Fibroblast of skin of left quadriceps (primary cell): ENCODE data around the gene ZRANB3.
"Not testable (repeated sequence)": the region's sequence is repeated elsewhere in the genome, so short reads cannot be mapped to it uniquely, and the experiment has no call there.

ENCODE experiments used
- DNase-seq, 2 experiments: peaks; one replicate each; pipeline ENCODE4 v3.0.0-alpha.2; 2013; ENCODE audit warnings: low read depth in 2 of 2

The ZRANB3 gene

DNA sequence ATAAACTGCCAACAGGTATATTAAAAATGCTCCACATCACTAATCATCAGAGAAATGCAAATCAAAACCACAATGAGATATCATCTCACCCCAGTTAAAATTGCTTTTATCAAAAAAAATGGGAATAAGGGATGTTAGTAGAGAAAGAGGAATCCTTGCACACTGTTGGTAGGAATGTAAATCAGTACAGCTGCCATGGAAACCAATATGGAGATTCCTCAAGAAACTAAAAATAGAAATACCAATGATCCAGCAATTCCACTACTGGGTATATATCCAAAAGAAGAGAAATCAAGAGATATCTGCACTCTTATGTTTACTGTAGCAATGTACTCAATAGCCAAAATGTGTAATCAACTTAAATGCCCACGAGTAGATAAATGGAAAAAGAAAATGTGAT lies 40.6 kb downstream of the ZRANB3 start:
- peak; percentile 21 to 25 for DNase-seq

DNA sequence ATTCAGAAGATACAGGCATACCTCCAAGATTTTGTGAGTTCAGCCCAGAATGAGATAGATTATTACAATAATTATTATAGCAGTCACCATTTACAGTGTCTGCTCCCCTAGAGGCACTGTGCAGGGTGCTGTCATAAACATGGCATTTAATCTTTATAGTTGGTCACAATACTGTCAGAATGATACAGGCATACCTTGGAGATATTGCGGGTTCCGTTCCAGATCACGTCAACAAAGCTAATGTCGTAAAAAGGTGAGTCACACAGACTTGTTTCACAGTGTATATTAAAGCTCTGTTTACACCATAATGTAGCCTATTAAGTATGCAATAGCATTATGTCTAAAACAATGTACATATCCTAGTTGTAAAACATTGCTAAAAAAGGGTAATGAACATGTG lies 45.6 kb downstream of the ZRANB3 start:
- no peak for DNase-seq

DNA sequence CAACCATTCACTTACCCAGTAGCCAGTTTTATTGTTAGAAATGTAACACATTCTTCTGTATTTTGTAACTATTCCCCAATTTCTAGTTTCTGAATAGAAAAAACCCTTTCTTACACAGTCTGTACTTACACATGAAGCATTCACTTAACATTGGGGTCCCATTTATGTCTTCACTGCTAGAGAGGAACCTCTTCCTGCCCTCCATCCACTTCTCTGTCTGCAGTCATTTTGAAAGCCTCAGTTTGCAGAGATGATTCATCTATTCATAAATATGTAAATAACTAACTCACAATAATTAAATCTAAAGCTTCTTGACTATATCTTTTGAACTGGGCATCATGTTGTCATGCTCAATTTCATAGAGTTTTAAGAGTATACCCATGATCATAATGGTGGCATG lies 55.9 kb downstream of the ZRANB3 start:
- DNase-seq: no peak

DNA sequence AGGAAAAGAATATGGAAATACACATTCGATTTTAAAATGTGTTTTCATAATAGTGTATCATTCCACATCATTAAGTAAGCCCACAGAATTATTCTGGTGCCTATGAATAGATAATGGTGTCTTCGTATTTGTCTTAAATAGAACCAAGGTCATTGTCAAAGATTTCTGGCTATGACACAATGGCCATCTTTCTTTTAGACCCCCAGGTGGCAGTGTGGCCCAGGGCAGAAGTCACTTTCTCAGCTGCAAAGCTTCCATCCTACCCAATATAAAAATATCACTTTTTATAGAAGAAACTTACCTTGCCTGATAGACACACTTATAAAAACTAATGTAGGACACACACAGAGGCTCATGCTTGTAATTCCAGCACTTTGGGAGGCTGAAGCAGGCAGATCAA lies 57.5 kb downstream of the ZRANB3 start:
- DNase-seq: no peak

DNA sequence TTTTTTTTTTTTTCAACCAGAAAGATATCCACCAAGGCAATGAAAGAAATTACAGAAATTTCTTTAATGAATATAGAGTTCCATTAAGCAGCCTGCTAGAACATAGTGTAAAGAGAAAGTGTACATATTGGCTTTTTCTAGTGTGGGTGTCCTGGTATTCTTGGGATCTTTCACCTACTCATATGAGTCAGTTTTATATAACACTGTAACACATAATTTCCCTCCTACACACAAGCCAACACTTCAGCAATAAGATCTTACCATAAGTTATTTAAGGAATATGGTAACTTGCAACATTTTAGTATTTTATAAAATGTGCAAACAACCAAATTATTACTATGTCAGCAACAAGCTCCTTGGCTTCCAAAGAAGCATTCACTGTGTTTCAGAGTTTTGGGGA lies 59.9 kb downstream of the ZRANB3 start:
- DNase-seq: no peak

DNA sequence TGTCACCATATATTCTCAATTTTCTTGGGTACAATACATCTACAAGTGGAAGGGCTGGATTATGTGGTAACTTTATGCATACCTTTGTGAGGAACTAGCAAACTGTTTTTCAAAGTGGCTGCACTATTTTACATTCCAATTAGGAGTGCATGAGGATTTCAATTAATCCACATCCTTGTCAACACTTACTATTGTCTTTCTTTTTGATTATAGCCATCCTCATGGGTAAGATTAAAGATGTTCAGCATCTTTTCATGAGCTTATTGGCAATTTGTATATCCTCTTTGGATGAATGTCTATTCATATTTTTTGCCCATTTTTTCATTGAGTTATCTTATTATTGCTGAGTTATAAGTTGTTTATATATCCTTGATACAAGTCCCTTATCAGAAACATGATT lies 73.7 kb downstream of the ZRANB3 start:
- DNase-seq: no peak

DNA sequence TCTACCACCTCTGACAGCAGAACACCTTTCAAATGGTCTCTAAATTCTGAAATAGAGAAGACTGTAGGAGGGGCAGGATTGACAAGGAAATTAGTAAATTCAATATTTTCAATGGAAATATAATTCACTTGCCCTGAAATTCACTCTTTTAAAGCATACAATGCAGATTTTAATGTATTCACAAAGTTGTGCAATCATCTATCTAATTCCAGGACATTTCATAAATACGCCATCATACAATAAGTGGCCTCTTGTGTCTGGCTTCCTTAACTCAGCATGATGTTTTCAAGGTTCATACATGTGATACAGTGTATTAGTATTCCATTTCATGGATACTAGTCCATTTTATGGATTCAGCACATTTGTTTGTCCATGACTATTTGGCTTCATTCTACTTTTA lies 74.2 kb downstream of the ZRANB3 start:
- no peak for DNase-seq

DNA sequence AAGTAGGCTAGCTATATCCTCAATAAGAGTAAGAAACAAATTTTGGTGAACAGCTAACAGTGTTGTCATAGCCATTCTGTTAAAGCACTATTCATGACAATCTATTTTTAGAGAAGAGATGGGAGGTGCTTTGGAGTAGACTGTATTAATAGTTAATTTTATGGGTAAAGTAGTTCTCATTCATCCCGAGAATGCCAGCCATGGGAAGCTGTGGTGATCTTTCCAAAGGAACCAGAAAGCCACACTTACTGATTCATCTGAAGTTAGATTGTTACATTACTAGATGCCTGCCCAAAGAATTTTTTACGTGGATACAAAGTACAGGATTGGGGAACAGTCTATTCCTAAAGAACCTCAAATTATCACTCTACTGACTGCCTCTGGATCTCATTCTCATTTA lies 74.6 kb downstream of the ZRANB3 start:
- DNase-seq: no peak

DNA sequence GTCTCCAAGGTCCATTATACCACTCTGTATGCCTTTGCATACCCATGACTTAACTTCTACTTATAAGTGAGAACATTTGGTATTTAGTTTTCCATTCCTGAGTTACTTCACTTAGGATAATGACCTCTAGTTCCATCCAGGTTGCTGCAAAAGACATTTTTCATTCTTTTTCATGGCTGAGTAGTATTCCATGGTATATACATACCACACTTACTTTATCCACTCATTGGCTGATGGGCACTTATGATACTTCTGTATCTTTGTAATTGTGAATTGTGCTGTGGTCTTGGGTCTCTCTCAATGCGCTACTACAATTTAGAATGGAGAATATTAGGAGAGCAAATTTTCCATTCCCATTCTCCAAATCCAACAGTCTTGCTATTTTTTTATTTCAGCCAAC lies 76.4 kb downstream of the ZRANB3 start:
- DNase-seq: no peak

DNA sequence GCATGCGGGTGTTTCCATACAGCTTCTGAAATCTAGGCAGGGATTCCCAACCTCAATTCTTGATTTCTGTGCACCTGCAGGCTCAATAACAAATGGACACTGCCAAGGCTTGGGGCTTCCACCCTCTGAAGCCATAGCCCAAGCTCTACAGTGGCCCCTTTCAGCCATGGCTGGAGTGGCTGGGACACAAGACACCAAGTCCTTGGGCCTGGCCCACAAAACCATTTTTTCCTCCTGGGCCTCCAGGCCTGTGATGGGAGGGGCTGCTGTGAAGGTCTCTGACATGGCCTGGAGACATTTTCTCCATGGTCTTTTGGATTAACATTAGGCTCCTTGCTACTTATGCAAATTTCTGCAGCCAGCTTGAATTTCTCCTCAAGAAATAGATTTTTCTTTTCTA lies 78.0 kb downstream of the ZRANB3 start:
- DNase-seq: not testable (repeated sequence)

DNA sequence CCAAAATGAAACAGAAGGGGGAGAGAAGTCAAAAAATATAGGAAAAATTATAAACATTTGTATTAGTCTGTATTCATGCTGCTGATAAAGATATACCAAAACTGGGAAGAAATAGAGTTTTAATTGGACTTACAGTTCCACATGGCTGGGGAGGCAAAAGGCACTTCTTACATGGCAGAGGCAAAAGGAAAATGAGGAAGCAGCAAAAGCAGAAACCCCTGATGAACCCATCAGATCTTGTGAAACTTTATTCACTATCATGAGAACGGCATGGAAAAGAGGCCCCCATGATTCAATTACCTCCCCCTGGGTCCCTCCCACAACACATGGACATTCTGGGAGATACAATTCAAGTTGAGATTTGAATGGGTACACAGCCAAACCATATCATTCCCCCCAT lies 79.1 kb downstream of the ZRANB3 start:
- DNase-seq: no peak

DNA sequence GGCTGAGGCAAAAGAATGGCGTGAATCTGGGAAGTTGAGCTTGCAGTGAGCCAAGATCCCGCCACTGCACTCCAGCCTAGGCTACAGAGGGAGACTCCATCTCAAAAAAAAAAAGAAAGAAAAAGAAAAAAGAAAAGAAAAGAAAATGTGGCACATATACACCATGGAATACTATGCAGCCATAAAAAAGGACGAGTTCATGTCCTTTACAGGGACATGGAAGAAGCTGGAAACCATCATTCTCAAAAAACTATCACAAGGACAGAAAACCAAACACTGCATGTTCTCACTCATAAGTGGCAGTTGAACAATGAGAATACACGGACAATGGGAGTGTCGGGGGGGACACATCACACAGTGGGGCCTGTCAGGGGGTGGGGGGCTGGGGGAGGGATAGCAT lies 88.0 kb downstream of the ZRANB3 start:
- DNase-seq: not testable (repeated sequence)

DNA sequence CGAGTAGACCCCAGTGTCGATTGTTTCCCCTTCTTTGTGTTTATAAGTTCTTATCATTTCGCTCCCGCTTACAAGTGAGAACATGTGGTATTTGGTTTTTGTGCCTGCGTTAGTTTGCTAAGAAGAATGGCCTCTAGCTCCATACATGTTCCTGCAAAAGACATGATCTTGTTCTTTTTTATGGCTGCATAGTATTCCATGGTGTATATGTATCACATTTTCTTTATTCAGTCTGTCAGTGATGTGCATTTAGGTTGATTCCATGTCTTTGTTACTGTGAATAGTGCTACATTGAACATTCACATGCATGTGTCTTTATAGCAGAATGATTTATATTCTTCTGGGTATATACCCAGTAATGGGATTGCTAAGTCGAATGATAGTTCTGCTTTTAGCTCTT lies 95.9 kb downstream of the ZRANB3 start:
- DNase-seq: not testable (repeated sequence)

DNA sequence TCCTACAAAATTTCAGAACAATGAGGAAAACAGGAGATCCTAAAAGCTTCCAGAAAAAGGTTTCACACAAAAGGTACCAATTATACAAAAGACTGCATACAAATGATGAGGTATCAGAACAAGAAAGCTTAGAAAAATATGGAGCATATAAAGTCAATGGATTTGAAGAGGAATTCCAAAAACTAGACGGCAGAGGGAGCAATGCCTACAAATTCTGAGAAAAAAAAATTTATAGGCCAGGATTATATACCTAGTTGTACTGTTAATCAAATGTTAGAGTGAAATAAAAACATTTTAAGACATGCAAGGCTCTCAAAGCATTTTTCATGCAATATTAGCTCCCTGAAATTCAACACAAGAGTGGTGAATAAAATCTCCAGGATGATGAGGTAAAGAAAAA lies 106.2 kb downstream of the ZRANB3 start:
- no peak for DNase-seq

DNA sequence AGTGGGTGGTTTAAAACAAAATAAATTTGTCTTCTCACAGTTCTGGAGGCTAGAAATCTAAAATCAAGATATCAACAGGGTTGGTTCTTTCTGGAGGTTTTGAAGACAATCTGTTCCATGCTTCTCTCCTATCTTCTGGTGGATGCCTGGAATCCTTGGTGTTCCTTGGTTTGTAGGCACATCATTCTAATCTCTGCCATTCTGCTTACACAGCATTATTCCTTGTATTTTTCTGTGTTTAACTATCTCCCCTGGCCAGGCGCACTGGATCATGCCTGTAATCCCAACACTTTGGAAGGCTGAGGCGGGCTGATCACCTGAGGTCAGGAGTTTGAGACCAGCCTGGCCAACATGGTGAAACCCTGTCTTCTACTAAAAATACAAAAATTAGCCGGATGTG lies 108.1 kb downstream of the ZRANB3 start:
- DNase-seq: no peak

DNA sequence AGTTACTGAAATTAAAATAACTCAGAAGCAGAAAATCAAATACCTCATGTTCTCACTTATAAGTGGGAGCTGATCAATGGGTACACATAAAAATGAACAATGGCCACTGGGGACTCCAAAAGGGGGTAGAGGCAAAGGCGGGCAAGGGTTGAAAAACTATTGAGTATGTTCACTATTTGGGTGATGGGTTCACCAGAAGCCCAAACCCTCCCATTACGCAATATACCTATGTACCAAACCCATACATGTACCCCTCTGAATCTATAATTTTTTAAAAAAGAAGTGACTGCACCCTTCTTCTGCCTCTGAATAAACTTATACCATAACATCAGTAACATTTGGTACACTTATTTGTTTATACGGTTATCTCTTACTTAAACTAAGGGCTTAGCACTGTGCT lies 119.4 kb downstream of the ZRANB3 start:
- no peak for DNase-seq

DNA sequence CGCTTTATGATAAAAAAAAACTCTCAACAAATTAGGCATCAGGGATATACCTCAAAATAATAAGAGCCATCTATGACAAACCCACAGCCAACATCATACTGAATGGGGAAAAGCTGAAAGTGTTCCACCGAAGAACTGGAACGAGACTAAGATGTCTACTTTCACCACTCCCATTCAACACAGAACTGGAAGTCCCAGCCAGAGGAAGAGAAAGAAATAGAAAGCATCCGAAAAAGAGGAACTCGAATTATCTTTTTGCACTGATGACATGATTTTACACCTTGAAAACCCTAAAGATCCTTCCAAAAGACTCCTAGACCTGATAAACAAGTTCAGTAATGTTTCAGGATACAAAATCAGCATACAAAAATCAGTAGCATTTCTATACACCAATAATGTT lies 121.6 kb downstream of the ZRANB3 start:
- DNase-seq: no peak

DNA sequence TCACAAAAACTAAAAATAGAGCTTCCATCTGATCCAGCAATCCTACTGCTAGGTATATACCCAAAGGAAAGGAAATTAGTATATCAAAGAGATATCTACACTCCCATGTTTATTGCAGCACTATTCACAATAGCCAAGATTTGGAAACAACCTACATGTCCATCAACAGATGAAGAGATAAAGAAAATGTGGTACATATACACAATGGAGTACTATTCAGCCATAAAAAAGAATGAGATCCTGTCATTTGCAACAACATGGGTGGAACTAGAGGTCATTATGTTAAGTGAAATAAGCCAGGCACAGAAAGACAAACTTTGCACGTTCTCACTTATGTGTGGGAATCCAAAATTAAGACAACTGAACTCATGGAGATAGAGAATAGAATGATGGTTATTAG lies 134.8 kb downstream of the ZRANB3 start:
- not testable (repeated sequence) for DNase-seq

DNA sequence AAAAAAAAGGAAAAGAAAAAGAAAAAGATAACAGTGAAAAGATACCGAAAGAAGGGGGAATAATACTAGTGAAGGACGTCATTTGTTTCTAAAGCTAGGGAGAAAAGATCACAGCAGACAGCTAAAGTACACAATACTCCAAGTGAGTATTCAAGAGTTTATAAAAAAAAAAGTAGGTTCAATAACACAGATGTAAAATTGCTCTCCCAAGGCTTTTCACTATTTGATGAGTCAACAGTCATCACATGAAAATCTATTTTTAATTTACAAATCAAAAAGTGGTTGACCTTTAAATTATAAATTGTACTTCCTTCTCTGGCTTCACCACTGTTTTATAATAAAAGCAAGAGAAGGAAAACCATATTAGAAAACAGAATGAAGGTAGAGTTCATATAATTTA lies 144.0 kb downstream of the ZRANB3 start:
- DNase-seq: no peak

DNA sequence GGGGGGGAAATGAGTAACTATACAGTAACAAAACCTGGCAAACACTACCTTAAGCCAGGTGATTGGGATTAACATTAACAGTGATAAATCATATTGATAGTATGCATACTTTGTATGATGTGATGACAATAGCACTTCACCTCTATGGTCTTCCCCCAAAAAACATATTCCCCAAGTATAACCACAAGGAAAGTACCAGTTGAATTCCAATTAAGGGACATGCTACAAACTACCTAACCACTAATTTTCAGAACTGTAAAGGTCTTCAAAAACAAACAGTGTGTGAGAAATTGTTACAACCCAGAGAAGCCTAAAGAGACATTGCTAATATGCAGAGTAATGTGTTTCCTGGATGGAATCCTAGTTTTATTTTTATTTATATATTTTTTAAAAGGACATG lies 152.4 kb downstream of the ZRANB3 start:
- DNase-seq: no peak

DNA sequence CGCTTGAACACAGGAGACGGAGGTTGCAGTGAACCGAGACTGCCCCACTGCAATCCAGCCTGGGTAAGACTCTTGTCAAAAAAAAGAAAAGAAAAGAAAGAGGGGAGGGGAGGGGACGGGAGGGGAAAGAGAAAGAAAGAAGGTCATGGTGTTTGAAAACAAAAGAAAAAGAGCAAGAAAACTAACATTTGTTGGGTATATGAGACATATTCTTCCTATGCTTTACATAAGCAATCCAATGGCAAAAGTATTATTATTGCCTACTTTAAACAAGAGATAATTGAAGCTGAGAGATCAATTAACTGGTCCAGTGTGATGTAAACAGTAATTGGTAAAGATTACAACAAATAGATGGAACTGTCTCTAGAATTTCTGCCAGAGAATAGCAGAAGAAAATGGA lies 157.3 kb downstream of the ZRANB3 start:
- no peak for DNase-seq

DNA sequence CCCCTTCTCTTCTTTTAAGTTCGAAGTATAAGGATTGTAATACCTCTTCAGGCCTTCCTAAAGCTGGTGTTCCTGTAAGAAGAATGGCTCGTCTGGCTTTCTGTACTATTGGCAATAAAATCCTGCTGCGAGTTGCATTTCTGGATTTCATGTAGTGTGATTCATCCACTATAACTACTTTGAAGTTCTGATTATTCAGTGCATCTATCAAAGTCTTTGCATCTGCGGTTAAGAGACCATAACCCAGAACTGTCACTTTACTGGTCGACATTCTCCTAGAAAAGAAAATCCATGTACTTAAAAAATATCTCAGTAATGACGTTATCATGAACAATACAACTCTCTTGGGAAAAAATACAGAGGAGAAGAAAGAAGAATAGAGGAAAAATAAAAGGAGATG lies 181.1 kb downstream of the ZRANB3 start:
- DNase-seq: peak; percentile 1 to 6

DNA sequence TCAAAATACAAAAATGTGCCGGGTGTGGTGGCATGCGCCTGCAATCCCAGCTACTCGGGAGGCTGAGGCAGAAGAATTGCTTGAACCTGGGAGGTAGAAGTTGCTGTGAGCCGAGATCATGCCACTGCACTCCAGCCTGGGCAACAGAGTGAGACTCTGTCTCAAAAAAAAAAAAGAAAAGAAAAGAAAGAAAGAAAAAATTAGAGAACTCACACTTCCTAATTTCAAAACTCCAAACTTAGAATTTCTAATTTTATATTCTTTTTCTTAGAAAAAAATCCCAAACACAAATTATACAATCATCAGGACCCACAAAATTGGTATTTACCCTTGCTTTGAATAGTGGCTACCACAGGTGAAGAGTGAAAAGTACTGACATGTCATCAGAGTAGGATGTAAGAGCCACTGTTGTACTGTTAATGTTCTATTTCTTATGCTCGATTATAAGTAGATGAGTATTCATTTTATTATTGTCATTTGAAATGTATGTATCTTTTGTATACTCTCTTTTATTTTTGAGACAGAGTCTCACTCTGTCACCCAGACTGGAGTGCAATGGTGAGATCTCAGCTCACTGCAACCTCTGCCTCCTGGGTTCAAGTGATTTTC lies 182.8 kb downstream of the ZRANB3 start:
- DNase-seq: not testable (repeated sequence)

DNA sequence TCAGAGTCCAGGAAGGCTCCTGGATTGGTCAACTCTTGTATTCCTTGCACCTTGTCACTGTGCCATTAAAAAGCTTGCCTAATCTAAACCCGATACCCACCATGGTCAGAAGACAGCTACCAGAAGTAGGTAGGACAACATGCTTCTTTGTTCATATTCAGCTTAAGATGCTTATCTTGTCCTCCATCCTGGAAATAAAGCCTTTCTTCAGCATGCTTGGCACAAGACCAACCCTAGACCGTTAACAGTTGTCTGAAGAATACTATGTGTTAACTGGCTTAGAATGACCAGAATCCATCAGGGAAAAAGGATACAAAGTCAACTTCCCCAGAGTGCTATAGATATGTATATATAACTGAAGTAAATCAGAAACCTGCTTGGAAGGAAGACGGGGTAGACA lies 193.9 kb downstream of the ZRANB3 start:
- no peak for DNase-seq

DNA sequence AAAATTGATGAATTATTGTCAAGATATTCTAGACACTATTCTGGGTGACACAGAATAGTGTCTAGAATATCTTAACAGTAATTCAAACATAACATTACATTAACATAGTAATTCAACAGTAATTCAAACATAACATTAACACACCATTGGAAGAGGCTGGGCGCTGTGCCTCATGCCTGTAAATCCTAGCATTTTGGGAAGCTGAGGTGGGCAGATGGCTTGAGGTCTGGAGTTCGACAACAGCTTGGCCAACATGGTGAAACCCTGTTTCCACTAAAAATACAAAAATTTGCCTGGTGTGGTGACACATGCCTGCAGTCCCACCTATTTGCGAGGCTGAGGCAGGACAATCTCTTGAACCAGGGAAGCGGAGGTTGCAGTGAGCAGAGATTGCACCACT lies 195.8 kb downstream of the ZRANB3 start:
- no peak for DNase-seq
